Measurements from ENCODE around the gene SPRR1A. TPM values are rescaled to one million over a fixed set of nuclear protein-coding genes. Genes with fewer than 3 reads are reported as not detected.

The SPRR1A gene

Small RNA genes lying within 50 kb of the gene (small RNA-seq; reads per million reads assigned to genes)
- gene AL356867.1 (ENCODE audit: low read depth) (not detected), gene RF00322 (ENCODE audit: low read depth) (not detected), gene SPRR1A (ENCODE audit: low read depth) (not detected)
